GM23338 (cell line): ENCODE data around the gene MTA1. TPM values are rescaled to one million over a fixed set of nuclear protein-coding genes. Genes with fewer than 3 reads are reported as not detected.

Source experiments
- ATAC-seq: fragments of 200-7000 bp; cut with Tn5 transposase; 3 replicates; pipeline ENCODE4 v1.9.1; 2020
- DNase-seq: peaks from one replicate; pipeline ENCODE4 v3.0.0-alpha.2; 2015; ENCODE audit warnings: low spot score
- H2AFZ ChIP-seq: fragments of 200-600 bp; sonication (generic); 2 replicates; pipeline ENCODE4 v1.8.0; 2016; ENCODE audit warnings: antibody characterized with exemption, mild to moderate bottlenecking, moderate library complexity
- H3F3A ChIP-seq: fragments of 200-600 bp; sonication (generic); replicated peaks from 2 replicates; pipeline ENCODE4 v1.8.0; 2017; ENCODE audit warnings: antibody characterized with exemption, mixed run types, low read depth
- H3K27ac ChIP-seq: fragments of 200-600 bp; sonication (generic); 2 replicates; pipeline ENCODE4 v1.6.1; 2016; ENCODE audit warnings: low read depth
- H3K27me3 ChIP-seq: fragments of 200-600 bp; sonication (generic); 2 replicates; pipeline ENCODE4 v1.8.0; 2016; ENCODE audit warnings: mild to moderate bottlenecking, mixed run types, moderate library complexity; ENCODE audit not compliant: insufficient read depth
- H3K36me3 ChIP-seq: fragments of 200-600 bp; sonication (generic); 2 replicates; pipeline ENCODE4 v1.8.0; 2016; ENCODE audit warnings: mild to moderate bottlenecking; ENCODE audit not compliant: insufficient read depth
- H3K4me1 ChIP-seq: fragments of 200-600 bp; sonication (generic); 2 replicates; pipeline ENCODE4 v1.8.0; 2016; ENCODE audit warnings: mild to moderate bottlenecking, moderate library complexity; ENCODE audit not compliant: insufficient read depth
- H3K4me2 ChIP-seq: fragments of 200-600 bp; sonication (generic); 2 replicates; pipeline ENCODE4 v1.7.1; 2017; ENCODE audit warnings: mixed run types
- H3K4me3 ChIP-seq: fragments of 200-600 bp; sonication (generic); 2 replicates; pipeline ENCODE4 v1.6.1; 2016; ENCODE audit warnings: mixed run types
- H3K79me2 ChIP-seq: fragments of 200-600 bp; sonication (generic); replicated peaks from 2 replicates; pipeline ENCODE4 v1.8.0; 2017; ENCODE audit warnings: mild to moderate bottlenecking; ENCODE audit not compliant: insufficient read depth
- H3K9me2 ChIP-seq: fragments of 200-600 bp; sonication (generic); 2 replicates; pipeline ENCODE4 v1.8.0; 2017; ENCODE audit not compliant: insufficient read depth
- H4K20me1 ChIP-seq: fragments of 200-600 bp; sonication (generic); replicated peaks from 2 replicates; pipeline ENCODE4 v1.8.0; 2017; ENCODE audit warnings: mild to moderate bottlenecking; ENCODE audit not compliant: insufficient read depth
- H3K27ac Mint-ChIP-seq: 2 replicates; pipeline ENCODE4 v1.8.0; 2020; ENCODE audit warnings: inconsistent platforms, mild to moderate bottlenecking, moderate library complexity, mixed read lengths
- H3K27me3 Mint-ChIP-seq: 3 replicates; pipeline ENCODE4 v1.8.0; 2022; ENCODE audit warnings: low read depth, mild to moderate bottlenecking, moderate library complexity, mixed read lengths, inconsistent platforms; ENCODE audit not compliant: insufficient read depth, poor library complexity
- H3K36me3 Mint-ChIP-seq: 3 replicates; pipeline ENCODE4 v1.8.0; 2021; ENCODE audit warnings: low read depth, mild to moderate bottlenecking, inconsistent platforms, moderate library complexity, mixed read lengths
- H3K4me1 Mint-ChIP-seq: 3 replicates; pipeline ENCODE4 v1.8.0; 2020; ENCODE audit warnings: mild to moderate bottlenecking, inconsistent platforms, mixed read lengths
- H3K4me3 Mint-ChIP-seq: 3 replicates; pipeline ENCODE4 v1.8.0; 2021; ENCODE audit warnings: moderate library complexity, mild to moderate bottlenecking, inconsistent platforms, mixed read lengths
- H3K9me3 Mint-ChIP-seq: 3 replicates; pipeline ENCODE4 v1.8.0; 2020; ENCODE audit warnings: moderate library complexity, mild to moderate bottlenecking, inconsistent platforms, mixed read lengths
- EZH2phosphoT487 ChIP-seq: fragments of 200-600 bp; sonication (generic); IDR thresholded peaks from one replicate; pipeline ENCODE4 v1.8.1; 2018; ENCODE audit warnings: antibody characterized with exemption; ENCODE audit not compliant: unreplicated experiment
- STAT1 ChIP-seq: IDR thresholded peaks from one replicate; pipeline ENCODE4 v1.6.1; 2016; ENCODE audit warnings: antibody characterized with exemption; ENCODE audit not compliant: unreplicated experiment
- ZNF462 ChIP-seq: fragments of 250-450 bp; sonication (Bioruptor Pico); IDR thresholded peaks from 2 replicates; pipeline ENCODE4 v1.5.0; 2020; ENCODE audit warnings: mild to moderate bottlenecking, moderate library complexity
- polyA plus RNA-seq: library from polyadenylated mRNA; unstranded; fragments of >200 nt; fragmentation: Nextera tagmentation; extraction: Ambion mirVana; gene quantifications from 2 replicates; pipeline ENCODE4 v1.2.1, GENCODE V29; 2016
- total RNA-seq: library from RNA; depleted of rRNA; stranded (reverse); fragments of >200 nt; shearing (Covaris generic); gene quantifications from 2 replicates; pipeline ENCODE4 v1.2.3, GENCODE V29; 2014

MTA1 gene
- total and polyA plus RNA-seq, 2 experiments from 2014 or later: 53.3 to 126 TPM

DNA sequence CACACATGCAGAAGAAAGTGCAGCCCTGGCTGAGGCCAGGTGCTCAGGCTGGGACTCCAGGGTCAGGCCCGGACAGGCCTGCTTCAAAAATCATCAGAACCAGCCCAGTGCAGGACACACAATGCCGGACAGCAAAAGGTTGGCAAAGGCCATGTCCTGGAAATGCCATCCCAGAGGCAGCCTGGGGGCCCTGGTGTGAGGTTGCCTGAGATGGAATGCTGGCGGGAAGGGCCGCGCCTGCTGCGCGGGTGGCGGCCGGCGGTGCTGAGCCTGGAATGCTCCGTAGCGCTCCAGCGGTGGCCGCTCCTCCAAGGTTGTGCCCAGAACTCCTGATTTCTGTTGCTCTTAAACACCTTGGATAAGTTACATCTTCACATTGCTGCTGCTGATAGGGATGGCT lies 33.3 kb downstream of the MTA1 start:
- no peaks in the 10 kb centered on the region for H3K4me1 Mint-ChIP-seq

More for the DNA sequence above, 33.3 kb downstream of the MTA1 start:
- ATAC-seq (no peak), DNase-seq (no peak)
- Histone ChIP-seq H3K4me2 (no peak overlapping the region), H3K9me2 (no peaks in the 10 kb centered on the region), H3K36me3 (peaks cover 10% of the 10 kb centered on the region), H3F3A (0 out of 2 replicates have a peak, but pooled peaks cover 13% of the 10 kb centered on the region), H4K20me1 (peaks cover 16% of the 10 kb centered on the region; the same call in 1 of the 2 replicates), H2AFZ (no peak overlapping the region), H3K79me2 (no peaks in the 10 kb centered on the region), H3K27me3 (no peaks in the 10 kb centered on the region), H3K4me3 (no peak overlapping the region), H3K27ac (0 out of 2 replicates have a peak overlapping the region, but pooled peaks have one; percentile 50), H3K4me1 (no peaks in the 10 kb centered on the region)
- Mint-ChIP-seq H3K36me3 (peaks cover 50% of the 10 kb centered on the region), H3K27ac (no peak overlapping the region; the same call in 1 of the 2 replicates), H3K27me3 (peaks cover 10% of the 10 kb centered on the region), H3K4me3 (no peak overlapping the region), H3K9me3 (no peaks in the 10 kb centered on the region)
- TF ChIP-seq ZNF462 (CRISPR knock-in tag) (no peak), STAT1 (no peak), EZH2phosphoT487 (no peak)
